Hypothalamus (tissue), 51 donors: Measurements from ENCODE around the gene DENND5B.
A peak's percentile ranks its signal among the peaks of the same experiment; 100 is the strongest.
"Not testable (repeated sequence)": the region's sequence is repeated elsewhere in the genome, so short reads cannot be mapped to it uniquely, and the experiment has no call there.

ENCODE experiments used
- DNase-seq, 51 donors: peaks; one replicate each; lab custom pipeline; 2025; lab: John Stamatoyannopoulos, UW

The DENND5B gene

GRCh38 chr12:31403099-31403607 is 187.8 kb downstream of the DENND5B start:
- DNase-seq = peak in 35 of 51 donors; percentile 0 to 78 (median 16)

- DNase-seq = no peak
Measured at GRCh38 chr12:31393004-31393550, 197.9 kb downstream of the DENND5B start.

GRCh38 chr12:31390991-31391390 is 199.9 kb downstream of the DENND5B start:
- DNase-seq = no peak

GRCh38 chr12:31388713-31389112 is 202.2 kb downstream of the DENND5B start:
- DNase-seq = no peak

GRCh38 chr12:31387466-31387865 is 203.5 kb downstream of the DENND5B start:
- peak in 2 of 51 donors; percentile 5 to 8 for DNase-seq

- DNase-seq = no peak
Measured at GRCh38 chr12:31387011-31387410, 203.9 kb downstream of the DENND5B start.

GRCh38 chr12:31386364-31386777 is 204.6 kb downstream of the DENND5B start:
- no peak for DNase-seq

GRCh38 chr12:31377210-31377609 is 213.7 kb downstream of the DENND5B start:
- not testable (repeated sequence) for DNase-seq

- DNase-seq = not testable (repeated sequence)
Measured at GRCh38 chr12:31375422-31375821, 215.5 kb downstream of the DENND5B start.

- DNase-seq = no peak
Measured at GRCh38 chr12:31371256-31371620, 219.7 kb downstream of the DENND5B start.

- no peak for DNase-seq
Measured at GRCh38 chr12:31370531-31371255, 220.2 kb downstream of the DENND5B start.

GRCh38 chr12:31369712-31370521 is 221.0 kb downstream of the DENND5B start:
- no peak for DNase-seq

- no peak for DNase-seq
Measured at GRCh38 chr12:31368666-31369361, 222.1 kb downstream of the DENND5B start.

- no peak for DNase-seq
Measured at GRCh38 chr12:31366104-31366621, 224.8 kb downstream of the DENND5B start.

- no peak for DNase-seq
Measured at GRCh38 chr12:31363831-31364230, 227.1 kb downstream of the DENND5B start.

- no peak for DNase-seq
Measured at GRCh38 chr12:31363416-31363809, 227.5 kb downstream of the DENND5B start.

GRCh38 chr12:31362759-31363415 is 228.0 kb downstream of the DENND5B start:
- peak in 6 of 51 donors; percentile 3 to 22 (median 8) for DNase-seq

- no peak for DNase-seq
Measured at GRCh38 chr12:31362115-31362758, 228.7 kb downstream of the DENND5B start.

- no peak for DNase-seq
Measured at GRCh38 chr12:31361730-31362114, 229.2 kb downstream of the DENND5B start.

- DNase-seq = no peak
Measured at GRCh38 chr12:31355747-31356107, 235.2 kb downstream of the DENND5B start.
